GM03348 (cell line): ENCODE measurements around the gene DCPS.
"Not testable (repeated sequence)": the region's sequence is repeated elsewhere in the genome, so short reads cannot be mapped to it uniquely, and the experiment has no call there.

Experiments
- DNase-seq: peaks from one replicate; pipeline ENCODE4 v3.0.0; 2012; ENCODE audit warnings: low spot score

DCPS gene

GRCh38 chr11:126290887-126291286, 13.0 kb upstream of the DCPS start:
- DNase-seq = no peak

- no peak for DNase-seq
Observed at GRCh38 chr11:126293726-126294125, 10.1 kb upstream of the DCPS start.

- no peak for DNase-seq
Observed at GRCh38 chr11:126297004-126297403, 6.9 kb upstream of the DCPS start.

GRCh38 chr11:126304457-126305075, 706 bp downstream of the DCPS start:
- DNase-seq = no peak

GRCh38 chr11:126305699-126306098, 1.8 kb downstream of the DCPS start:
- no peak for DNase-seq

- peak; percentile 36 for DNase-seq
Observed at GRCh38 chr11:126307706-126308105, 3.8 kb downstream of the DCPS start.

GRCh38 chr11:126308271-126308671, 4.4 kb downstream of the DCPS start:
- no peak for DNase-seq

GRCh38 chr11:126308771-126309170, 4.9 kb downstream of the DCPS start:
- not testable (repeated sequence) for DNase-seq

GRCh38 chr11:126310200-126310991, 6.5 kb downstream of the DCPS start:
- DNase-seq = peak; percentile 86

- DNase-seq = no peak
Observed at GRCh38 chr11:126310992-126311310, 7.1 kb downstream of the DCPS start.

- no peak for DNase-seq
Observed at GRCh38 chr11:126311401-126312291, 7.8 kb downstream of the DCPS start.

GRCh38 chr11:126312961-126313360, 9.1 kb downstream of the DCPS start:
- no peak for DNase-seq

- DNase-seq = no peak
Observed at GRCh38 chr11:126313826-126314225, 10.0 kb downstream of the DCPS start.

- DNase-seq = no peak
Observed at GRCh38 chr11:126317432-126317755, 13.5 kb downstream of the DCPS start.

- peak; percentile 83 for DNase-seq
Observed at GRCh38 chr11:126317756-126318573, 14.1 kb downstream of the DCPS start.

GRCh38 chr11:126318574-126319373, 14.9 kb downstream of the DCPS start:
- peak; percentile 89 for DNase-seq

- peak; percentile 31 for DNase-seq
Observed at GRCh38 chr11:126319374-126319740, 15.5 kb downstream of the DCPS start.

- no peak for DNase-seq
Observed at GRCh38 chr11:126322996-126323395, 19.1 kb downstream of the DCPS start.

- DNase-seq = no peak
Observed at GRCh38 chr11:126327281-126328000, 23.6 kb downstream of the DCPS start.

GRCh38 chr11:126328001-126328390, 24.1 kb downstream of the DCPS start:
- DNase-seq = no peak

- DNase-seq = no peak
Observed at GRCh38 chr11:126328444-126328843, 24.6 kb downstream of the DCPS start.
